Esophagus squamous epithelium (tissue), 4 donors: ENCODE measurements around the gene CENPU.

Experiments used
- POLR2A ChIP-seq, 4 donors: fragments of 450-650 bp; IDR thresholded peaks; one replicate each; pipeline ENCODE4 v1.6.1; 2017; ENCODE audit warnings: antibody characterized with exemption in 4 of 4, mild to moderate bottlenecking in 4 of 4, moderate library complexity in 3 of 4
- TF ChIP-seq, protein P1 (sequence below), 6 experiments: fragments of 450-650 bp in 4 of 6; fragments of 200-600 bp in 2 of 6; sonication (generic) in 2 of 6; IDR thresholded peaks; one replicate each; pipeline ENCODE4 v1.5.1; 2016 to 2019; ENCODE audit warnings: antibody characterized with exemption in 6 of 6, mild to moderate bottlenecking in 4 of 6, moderate library complexity in 4 of 6

DNA sequence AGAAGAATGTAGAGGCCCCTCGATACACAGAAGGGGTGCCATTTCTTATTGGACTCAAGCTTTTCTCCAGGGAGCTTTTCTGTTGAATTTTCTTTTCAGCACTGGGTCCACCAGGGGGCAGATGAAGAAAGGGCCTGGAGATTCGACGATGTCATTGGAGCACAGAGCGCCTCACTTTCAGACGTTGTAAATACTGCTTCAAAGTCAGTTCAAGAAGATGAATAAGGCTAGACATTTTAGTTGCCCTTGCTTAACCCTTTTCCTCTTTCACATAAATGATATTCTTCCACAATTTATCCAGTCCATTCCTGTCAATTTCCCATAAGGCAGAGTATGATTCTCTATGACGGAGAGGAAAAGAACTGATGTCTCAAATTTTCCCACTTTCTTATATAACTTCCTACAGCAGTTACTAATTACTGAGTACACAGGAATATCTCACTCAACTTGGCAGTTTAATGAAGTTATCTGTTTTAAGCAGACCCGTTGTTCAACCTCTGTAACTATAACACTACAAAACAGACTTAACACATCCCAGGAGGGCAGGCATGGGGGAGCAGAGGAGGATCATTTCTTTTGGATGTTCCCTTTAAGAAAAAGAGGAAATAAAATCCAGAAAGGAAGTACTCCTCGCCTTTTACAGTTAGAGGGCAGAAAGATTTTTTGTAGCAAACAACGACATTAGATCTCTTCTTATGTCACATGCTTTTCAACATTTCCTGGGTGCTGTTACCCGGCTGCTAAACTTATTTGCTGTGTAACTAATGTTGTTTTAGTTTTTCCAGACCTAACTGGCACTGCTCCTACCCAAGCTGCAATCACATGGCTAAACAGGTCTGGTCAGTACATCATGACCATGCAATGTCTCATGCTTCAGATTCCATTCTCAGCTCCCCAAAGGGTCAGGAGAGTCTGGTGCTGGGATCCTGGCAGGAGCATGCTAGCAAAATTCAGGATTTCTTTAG is 12.2 kb upstream of the CENPU start:
- TF ChIP-seq, protein P1, sequence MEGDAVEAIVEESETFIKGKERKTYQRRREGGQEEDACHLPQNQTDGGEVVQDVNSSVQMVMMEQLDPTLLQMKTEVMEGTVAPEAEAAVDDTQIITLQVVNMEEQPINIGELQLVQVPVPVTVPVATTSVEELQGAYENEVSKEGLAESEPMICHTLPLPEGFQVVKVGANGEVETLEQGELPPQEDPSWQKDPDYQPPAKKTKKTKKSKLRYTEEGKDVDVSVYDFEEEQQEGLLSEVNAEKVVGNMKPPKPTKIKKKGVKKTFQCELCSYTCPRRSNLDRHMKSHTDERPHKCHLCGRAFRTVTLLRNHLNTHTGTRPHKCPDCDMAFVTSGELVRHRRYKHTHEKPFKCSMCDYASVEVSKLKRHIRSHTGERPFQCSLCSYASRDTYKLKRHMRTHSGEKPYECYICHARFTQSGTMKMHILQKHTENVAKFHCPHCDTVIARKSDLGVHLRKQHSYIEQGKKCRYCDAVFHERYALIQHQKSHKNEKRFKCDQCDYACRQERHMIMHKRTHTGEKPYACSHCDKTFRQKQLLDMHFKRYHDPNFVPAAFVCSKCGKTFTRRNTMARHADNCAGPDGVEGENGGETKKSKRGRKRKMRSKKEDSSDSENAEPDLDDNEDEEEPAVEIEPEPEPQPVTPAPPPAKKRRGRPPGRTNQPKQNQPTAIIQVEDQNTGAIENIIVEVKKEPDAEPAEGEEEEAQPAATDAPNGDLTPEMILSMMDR (IDR thresholded peaks at IDR 0.05) = peak; percentile 49 to 84 (median 80)
- TF ChIP-seq POLR2A (IDR thresholded peaks at IDR 0.05) = no peak
